Endodermal cell (in vitro differentiated cells): ENCODE data around the gene SNX2. TPM values are rescaled to one million over a fixed set of nuclear protein-coding genes. Genes with fewer than 3 reads are reported as not detected.

Experiments used
- DNase-seq: peaks from one replicate; pipeline ENCODE4 v3.0.0-alpha.2; 2017
- H3K27ac ChIP-seq: 2 replicates; pipeline ENCODE4 v1.5.1; 2013; ENCODE audit warnings: mild to moderate bottlenecking, low read depth, low read length, moderate library complexity
- H3K27me3 ChIP-seq: 2 replicates; pipeline ENCODE4 v1.6.1; 2013; ENCODE audit warnings: mild to moderate bottlenecking, low read length, moderate library complexity; ENCODE audit not compliant: insufficient read depth, control insufficient read depth, poor library complexity, severe bottlenecking
- H3K36me3 ChIP-seq: 2 replicates; pipeline ENCODE4 v1.7.0; 2013; ENCODE audit warnings: mild to moderate bottlenecking, low read length, moderate library complexity; ENCODE audit not compliant: control insufficient read depth, insufficient read depth
- H3K4me1 ChIP-seq: one replicate; pipeline ENCODE4 v1.7.0; 2013; ENCODE audit warnings: low read length; ENCODE audit not compliant: control insufficient read depth, insufficient read depth
- H3K4me3 ChIP-seq: 2 replicates; pipeline ENCODE4 v1.5.1; 2013; ENCODE audit warnings: mild to moderate bottlenecking, low read length, moderate library complexity
- H3K9ac ChIP-seq: 2 replicates; pipeline ENCODE4 v1.6.1; 2013; ENCODE audit warnings: mild to moderate bottlenecking, low read length, moderate library complexity; ENCODE audit not compliant: poor library complexity, severe bottlenecking; ENCODE audit errors: extremely low read depth
- H3K9me3 ChIP-seq: 2 replicates; pipeline ENCODE4 v1.6.1; 2013; ENCODE audit warnings: mild to moderate bottlenecking, low read length, moderate library complexity; ENCODE audit not compliant: control insufficient read depth
- H3K27ac Mint-ChIP-seq: 2 replicates; pipeline ENCODE4 v1.8.0; 2020; ENCODE audit warnings: mixed read lengths
- H3K27me3 Mint-ChIP-seq: 2 replicates; pipeline ENCODE4 v1.8.0; 2021; ENCODE audit warnings: mild to moderate bottlenecking, mixed read lengths; ENCODE audit not compliant: insufficient read depth
- H3K36me3 Mint-ChIP-seq: 2 replicates; pipeline ENCODE4 v1.8.0; 2020; ENCODE audit warnings: low read depth, mixed read lengths
- H3K4me1 Mint-ChIP-seq: 2 replicates; pipeline ENCODE4 v1.8.0; 2020; ENCODE audit warnings: mixed read lengths
- H3K4me3 Mint-ChIP-seq: 2 replicates; pipeline ENCODE4 v1.8.0; 2020; ENCODE audit warnings: mild to moderate bottlenecking, moderate library complexity, mixed read lengths
- H3K9me3 Mint-ChIP-seq: 2 replicates; pipeline ENCODE4 v1.8.0; 2020; ENCODE audit warnings: mild to moderate bottlenecking, mixed read lengths
- CTCF ChIP-seq: fragments of 200-600 bp; sonication (generic); conservative IDR thresholded peaks from 2 replicates; pipeline ENCODE4 v1.5.0; 2021; ENCODE audit warnings: antibody characterized with exemption, mild to moderate bottlenecking
- WGBS, 2 experiments: methylation state at CpG; one replicate each; pipeline versions ENCODE4 v1.1.5 to v1.1.7; 2013; ENCODE audit warnings: missing lambda C conversion rate in 2 of 2, mixed read lengths in 1 of 2; ENCODE audit not compliant: insufficient coverage in 1 of 2, insufficient read length in 1 of 2; 5-methylcytosine and 5-hydroxymethylcytosine counted together
- total RNA-seq, 2 donors: library from RNA; stranded (reverse); fragmentation: NEBNext Ultra II Directional in 1 of 2; extraction: Animal tissue kit (Norgen Biotek cat#: 25700) in 1 of 2; gene quantifications; 2 replicates in 1 of 2; 3 replicates in 1 of 2; pipeline ENCODE4 v1.2.1, GENCODE V29; 2021

Gene SNX2
- total RNA-seq, 2 donors from 2014 or later, result 69.8 to 83.2 TPM

DNA sequence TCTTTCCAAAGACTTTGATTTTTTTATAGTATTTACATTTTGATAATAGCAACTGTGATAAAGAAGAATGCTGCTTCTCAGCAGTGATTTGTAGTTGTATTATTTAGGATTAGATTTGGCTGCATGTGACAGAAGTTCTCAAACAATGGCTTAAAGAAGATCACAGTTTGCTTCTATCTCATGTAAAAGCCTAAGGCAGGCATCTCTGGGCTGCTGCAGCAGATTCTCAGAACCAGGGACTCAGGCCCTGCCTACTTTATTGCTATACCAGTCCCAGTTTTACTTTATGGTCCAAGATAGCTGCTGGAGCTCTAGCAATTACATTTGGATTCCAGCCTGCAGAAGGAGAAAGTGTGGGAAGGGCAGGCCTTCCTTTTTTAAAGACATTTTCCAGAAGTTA, 8.8 kb upstream of the SNX2 start:
- Histone ChIP-seq H3K27ac (no peak overlapping the region), H3K36me3 (no peaks in the 10 kb centered on the region), H3K9me3 (no peaks in the 10 kb centered on the region), H3K27me3 (no peaks in the 10 kb centered on the region), H3K9ac (no peak overlapping the region), H3K4me1 (peaks cover 9% of the 10 kb centered on the region), H3K4me3 (no peak overlapping the region)
- Mint-ChIP-seq H3K9me3 (no peaks in the 10 kb centered on the region), H3K4me3 (no peak overlapping the region), H3K4me1 (peaks cover 23% of the 10 kb centered on the region), H3K36me3 (no peaks in the 10 kb centered on the region), H3K27ac (no peak overlapping the region), H3K27me3 (peaks cover 7% of the 10 kb centered on the region)
- TF ChIP-seq CTCF, result no peak
- no peak for DNase-seq

- H3K27ac Mint-ChIP-seq, result no peak overlapping the region
- Histone ChIP-seq H3K9ac (no peak overlapping the region), H3K9me3 (no peaks in the 10 kb centered on the region), H3K27me3 (no peaks in the 10 kb centered on the region), H3K4me1 (peaks cover 9% of the 10 kb centered on the region), H3K36me3 (no peaks in the 10 kb centered on the region), H3K27ac (no peak overlapping the region), H3K4me3 (no peak overlapping the region)
- no peaks in the 10 kb centered on the region for H3K9me3 Mint-ChIP-seq
- TF ChIP-seq CTCF, result no peak
- H3K36me3 Mint-ChIP-seq, result no peaks in the 10 kb centered on the region
- peaks cover 16% of the 10 kb centered on the region for H3K27me3 Mint-ChIP-seq
- WGBS, 2 experiments, result 90 to 94% methylated on average over 3 of the region's 3 CpGs
- DNase-seq, result no peak
- no peak overlapping the region for H3K4me3 Mint-ChIP-seq
- H3K4me1 Mint-ChIP-seq, result peaks cover 16% of the 10 kb centered on the region
Observed at GRCh38 chr5:122770477-122770876, 4.4 kb upstream of the SNX2 start.

- Mint-ChIP-seq H3K4me1 (peaks cover 12% of the 10 kb centered on the region), H3K27me3 (peaks cover 16% of the 10 kb centered on the region), H3K36me3 (no peaks in the 10 kb centered on the region), H3K27ac (no peak overlapping the region), H3K4me3 (no peak overlapping the region), H3K9me3 (no peaks in the 10 kb centered on the region)
- no peaks in the 10 kb centered on the region for H3K9me3 ChIP-seq
- peaks cover 4% of the 10 kb centered on the region for H3K4me1 ChIP-seq
- H3K4me3 ChIP-seq, result no peak overlapping the region
- no peak for DNase-seq
- no peaks in the 10 kb centered on the region for H3K36me3 ChIP-seq
- no peak overlapping the region for H3K9ac ChIP-seq
- H3K27me3 ChIP-seq, result no peaks in the 10 kb centered on the region
- H3K27ac ChIP-seq, result no peak overlapping the region
- TF ChIP-seq CTCF, result no peak
- 91 to 100% methylated on average over 1 of the region's 1 CpG for WGBS, 2 experiments
Observed at GRCh38 chr5:122772446-122772845, 2.4 kb upstream of the SNX2 start.
